ENCODE results near the gene PRKCA.

DNA sequence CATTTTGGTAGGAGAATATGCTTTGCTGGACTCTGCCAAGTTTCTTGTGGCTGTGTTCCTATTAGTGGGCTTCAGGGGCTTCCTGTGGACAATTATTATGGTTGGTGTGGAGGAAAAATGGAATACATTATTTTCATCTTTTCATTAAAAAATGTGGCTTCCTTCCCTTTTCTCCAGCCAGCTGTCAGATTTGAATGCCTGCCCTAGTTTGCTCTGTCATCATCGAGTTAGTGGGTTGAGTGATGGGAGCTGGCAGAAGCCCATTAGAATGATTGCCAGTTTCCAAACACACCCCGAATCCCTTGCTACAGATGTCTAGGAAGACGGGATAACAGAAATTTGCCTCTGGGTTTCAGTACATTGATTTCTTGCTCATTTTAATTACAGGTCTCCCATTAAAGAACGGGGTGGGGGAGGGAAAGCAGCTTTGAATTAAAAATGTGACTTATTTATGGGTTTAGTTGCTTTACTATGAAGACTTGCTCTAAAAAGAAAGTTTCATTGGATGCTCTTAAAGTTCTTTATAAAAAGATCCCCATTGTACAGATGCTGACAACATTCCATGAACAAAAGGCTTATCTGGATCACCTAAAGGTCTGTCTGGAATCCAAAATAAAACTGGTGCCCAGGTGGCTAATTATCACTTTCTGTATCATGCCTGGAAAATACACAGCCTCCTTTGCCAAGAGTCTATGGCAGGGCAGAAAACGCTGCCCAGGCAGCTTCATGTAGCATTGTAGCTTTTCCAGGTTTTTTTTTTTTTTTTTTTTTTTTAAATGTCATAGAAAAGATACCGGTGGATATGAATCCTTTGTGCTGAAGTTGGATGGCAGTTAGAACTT is 103.6 kb downstream of the PRKCA start:
- TF ChIP-seq CTCF (IDR thresholded peaks at IDR 0.05) (no peak), POLR2AphosphoS5 (IDR thresholded peaks at IDR 0.05) (no peak)

All from gastroesophageal sphincter (tissue), 3 donors.